ENCODE data around the gene ABHD15. TPM values are rescaled to one million over a fixed set of nuclear protein-coding genes. Genes with fewer than 3 reads are reported as not detected.

ABHD15 gene
- polyA plus RNA-seq, 5 donors: 3.3 to 5.2 (median 3.6) TPM

- no peak for DNase-seq
These were observed 20.0 kb downstream of the ABHD15 start for GRCh38 chr17:29546830-29547229.

- DNase-seq: no peak
These were observed 20.8 kb downstream of the ABHD15 start for GRCh38 chr17:29546085-29546484.

- peak in 1 of 2 donors; percentile 17 for DNase-seq
These were observed 22.8 kb downstream of the ABHD15 start for GRCh38 chr17:29544066-29544465.

- no peak for DNase-seq
These were observed 32.9 kb downstream of the ABHD15 start for GRCh38 chr17:29533976-29534375.

GRCh38 chr17:29526322-29526721, 40.5 kb downstream of the ABHD15 start:
- no peak for DNase-seq

- DNase-seq: no peak
These were observed 42.1 kb downstream of the ABHD15 start for GRCh38 chr17:29524692-29525091.

GRCh38 chr17:29518359-29518758, 48.5 kb downstream of the ABHD15 start:
- no peak for DNase-seq

GRCh38 chr17:29514792-29515191, 52.0 kb downstream of the ABHD15 start:
- DNase-seq: peak in 1 of 2 donors; percentile 8

- no peak for DNase-seq
These were observed 55.9 kb downstream of the ABHD15 start for GRCh38 chr17:29510953-29511352.

Other genes with a start within 250 kb of the ABHD15 start
- gene TAOK1, start 176.7 kb downstream of the ABHD15 start, polyA plus RNA-seq (ENCODE audit: insufficient read depth in 1 of 5, insufficient read length in 5 of 5, low replicate concordance in 1 of 5): 10 to 100 TPM; 26.3 to 49.3 (median 40.6) TPM
- 10 to 100 TPM; 20.6 to 42.2 (median 30.6) TPM for gene TP53I13, start 1.7 kb upstream of the ABHD15 start, polyA plus RNA-seq (ENCODE audit: insufficient read depth in 1 of 5, insufficient read length in 5 of 5, low replicate concordance in 1 of 5)
- gene GIT1, start 22.6 kb upstream of the ABHD15 start, polyA plus RNA-seq (ENCODE audit: insufficient read depth in 1 of 5, insufficient read length in 5 of 5, low replicate concordance in 1 of 5): 10 to 100 TPM; 32.5 to 48.4 (median 42.6) TPM
- gene ANKRD13B, start 26.1 kb upstream of the ABHD15 start, polyA plus RNA-seq (ENCODE audit: insufficient read depth in 1 of 5, insufficient read length in 5 of 5, low replicate concordance in 1 of 5): 10 to 100 TPM in 1 of 5 donors, 1 to 10 TPM in 4; 8.1 to 14.0 (median 9.4) TPM
- 1 to 10 TPM; 3.4 to 8.2 (median 5.5) TPM for gene CORO6, start 55.9 kb upstream of the ABHD15 start, polyA plus RNA-seq (ENCODE audit: insufficient read depth in 1 of 5, insufficient read length in 5 of 5, low replicate concordance in 1 of 5)